GM21825 (cell line): ENCODE results near the gene UBQLN1.

ENCODE experiments used
- ATAC-seq: cut with Tn5 transposase; IDR thresholded peaks from one replicate; pipeline ENCODE4 v1.9.1; 2021; ENCODE audit warnings: mild to moderate bottlenecking, moderate library complexity; ENCODE audit not compliant: unreplicated experiment

UBQLN1 gene

DNA sequence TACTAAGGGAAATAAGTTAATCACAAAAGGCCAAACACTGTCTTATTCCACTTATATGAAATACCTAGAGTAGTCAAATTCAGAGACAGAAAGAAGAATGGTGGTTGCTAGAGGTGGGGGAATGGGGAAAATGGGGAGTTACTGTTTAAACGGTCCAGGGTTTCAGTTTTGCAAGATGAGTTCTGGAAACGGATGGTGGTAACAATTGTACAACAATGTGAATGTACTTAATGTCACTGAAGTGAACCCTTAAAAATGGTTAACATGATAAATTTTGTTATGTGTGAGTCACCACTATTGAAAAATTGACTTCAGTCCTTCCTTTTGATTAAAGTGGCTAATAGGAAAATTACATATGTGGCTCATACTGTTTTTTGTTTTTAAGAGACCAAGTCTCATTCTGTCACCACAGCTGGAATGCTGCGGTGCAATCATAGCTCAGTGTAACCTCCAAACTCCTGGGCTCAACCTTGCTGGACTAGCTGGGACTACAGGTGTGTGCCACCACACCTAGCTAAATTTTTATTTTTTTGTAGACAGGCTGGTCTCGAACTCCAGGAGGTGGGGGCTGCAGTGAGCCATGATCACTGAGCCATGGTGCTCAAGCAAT is 8.7 kb downstream of the UBQLN1 start:
- no peak for ATAC-seq

DNA sequence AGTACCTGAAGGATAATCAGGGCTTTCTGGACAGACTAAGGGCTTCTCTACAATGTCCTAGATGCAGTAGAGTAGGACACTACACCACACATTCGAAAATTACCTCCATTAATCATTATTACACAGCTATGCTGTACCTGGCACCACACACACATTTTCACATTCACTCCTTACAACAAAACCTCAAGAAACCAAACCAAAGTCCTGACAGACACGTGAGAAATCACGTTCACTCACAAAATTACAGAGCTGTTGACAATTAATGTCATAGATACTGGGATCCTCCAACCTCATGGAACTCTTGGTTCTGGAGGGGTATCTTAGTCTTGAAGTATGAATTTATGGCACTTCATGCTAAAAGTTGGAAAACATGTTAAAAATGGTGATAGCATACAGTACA is 16.3 kb downstream of the UBQLN1 start:
- ATAC-seq, result no peak

DNA sequence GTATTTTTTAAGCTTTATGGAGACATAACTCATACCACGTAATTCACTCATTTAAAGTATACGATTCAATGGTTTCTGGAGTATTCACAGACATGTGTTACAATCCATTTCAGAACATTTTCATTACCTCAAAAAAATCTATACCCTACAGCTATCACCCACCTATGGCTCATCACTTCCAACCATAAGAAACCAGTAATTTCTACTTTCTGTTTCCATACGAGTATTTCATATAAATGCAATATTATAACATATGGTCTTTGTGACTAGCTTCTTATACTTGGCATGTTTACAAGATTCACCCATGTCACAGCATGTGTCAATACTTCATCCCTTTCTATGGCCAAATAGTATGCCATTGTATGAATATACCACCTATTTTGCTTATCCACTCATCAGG is 18.8 kb downstream of the UBQLN1 start:
- no peak for ATAC-seq

GRCh38 chr9:83681490-83681889 is 26.3 kb downstream of the UBQLN1 start:
- no peak for ATAC-seq

DNA sequence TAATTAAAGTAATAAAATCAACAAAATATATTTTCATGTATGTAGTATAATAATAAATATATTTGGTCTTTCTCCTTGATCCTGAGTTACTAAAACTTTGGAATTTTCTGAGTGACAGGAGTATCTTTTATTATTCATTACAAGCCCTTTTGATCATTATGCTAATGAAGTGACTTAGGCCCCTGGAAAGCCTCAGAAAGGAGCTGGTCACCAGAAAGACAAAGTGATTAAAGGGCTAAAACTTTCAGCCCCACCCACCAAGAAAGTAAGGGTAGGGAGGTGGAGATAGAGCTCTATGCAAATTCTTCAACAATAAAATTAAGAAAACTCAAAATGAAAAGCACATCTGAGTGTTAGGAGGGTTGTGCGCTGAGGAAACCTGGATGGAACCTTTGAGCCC is 27.5 kb downstream of the UBQLN1 start:
- no peak for ATAC-seq

DNA sequence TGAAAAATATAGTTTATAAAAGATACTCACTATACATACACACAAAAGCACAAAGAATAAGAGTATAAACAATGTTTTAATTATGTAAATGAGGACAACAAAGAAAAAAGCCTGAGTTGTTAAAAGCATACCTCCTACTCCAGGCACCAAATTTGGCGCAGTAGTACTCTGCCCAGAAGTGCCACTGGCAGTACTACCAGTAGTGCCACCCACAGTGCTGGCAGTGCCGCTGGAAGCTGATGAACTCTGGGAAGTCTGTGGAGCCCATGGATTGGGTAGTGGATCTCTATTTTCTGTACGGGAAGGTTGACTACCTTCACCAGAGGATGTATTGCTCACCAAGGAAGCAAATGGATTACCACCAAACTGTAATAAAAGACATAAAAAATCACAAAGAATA is 30.2 kb downstream of the UBQLN1 start:
- ATAC-seq, result no peak

GRCh38 chr9:83675466-83675865 is 32.3 kb downstream of the UBQLN1 start:
- no peak for ATAC-seq

DNA sequence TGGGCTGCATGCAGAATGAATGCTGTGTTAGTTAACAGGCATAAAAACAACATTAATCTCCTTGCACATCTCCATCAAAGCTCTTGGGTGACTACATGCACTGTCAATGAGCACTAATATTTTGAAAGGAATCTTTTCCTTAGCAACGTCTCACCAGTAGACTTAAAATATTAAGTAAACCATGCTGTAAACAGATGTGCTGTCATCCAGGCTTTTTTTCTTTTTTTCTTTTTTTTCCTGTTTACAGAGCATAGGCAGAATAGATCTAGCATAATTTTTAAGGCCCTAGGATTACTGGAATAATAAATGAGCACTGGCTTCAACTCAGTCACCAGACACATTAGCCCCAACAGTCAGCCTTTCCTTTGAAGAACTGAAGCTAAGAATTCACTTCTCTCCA is 36.3 kb downstream of the UBQLN1 start:
- no peak for ATAC-seq

GRCh38 chr9:83670381-83670780 is 37.4 kb downstream of the UBQLN1 start:
- no peak for ATAC-seq

GRCh38 chr9:83669067-83669466 is 38.7 kb downstream of the UBQLN1 start:
- no peak for ATAC-seq

DNA sequence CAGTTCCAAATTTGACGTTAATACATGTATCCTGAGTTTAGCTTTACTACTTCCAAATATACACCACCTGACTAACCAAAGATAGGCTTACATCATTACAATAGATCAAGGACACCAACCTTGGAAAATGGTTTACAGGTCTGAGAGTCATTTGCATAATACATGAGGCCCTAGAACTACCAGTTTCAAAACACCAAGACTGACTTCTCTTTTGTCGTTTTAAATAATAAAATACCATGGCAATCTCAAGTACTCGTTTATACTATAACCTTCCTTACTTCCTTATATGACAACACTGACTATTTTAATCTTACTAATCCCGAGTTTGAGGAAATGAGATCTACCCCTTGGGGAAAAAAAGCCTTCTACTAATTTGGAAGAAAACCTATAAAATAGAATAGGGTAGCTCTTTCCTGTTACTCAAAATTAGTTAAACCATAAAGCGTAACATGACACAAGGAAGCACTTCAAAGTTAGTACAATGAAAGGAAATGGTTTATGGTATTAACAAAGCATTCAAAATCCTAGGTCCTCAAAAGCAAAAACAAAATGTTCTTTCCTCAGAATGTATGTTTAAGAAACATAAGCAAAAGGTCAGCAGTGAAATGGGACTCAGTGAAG is 42.1 kb downstream of the UBQLN1 start:
- peak; percentile 92 for ATAC-seq

GRCh38 chr9:83662933-83663332 is 44.8 kb downstream of the UBQLN1 start:
- ATAC-seq, result no peak

DNA sequence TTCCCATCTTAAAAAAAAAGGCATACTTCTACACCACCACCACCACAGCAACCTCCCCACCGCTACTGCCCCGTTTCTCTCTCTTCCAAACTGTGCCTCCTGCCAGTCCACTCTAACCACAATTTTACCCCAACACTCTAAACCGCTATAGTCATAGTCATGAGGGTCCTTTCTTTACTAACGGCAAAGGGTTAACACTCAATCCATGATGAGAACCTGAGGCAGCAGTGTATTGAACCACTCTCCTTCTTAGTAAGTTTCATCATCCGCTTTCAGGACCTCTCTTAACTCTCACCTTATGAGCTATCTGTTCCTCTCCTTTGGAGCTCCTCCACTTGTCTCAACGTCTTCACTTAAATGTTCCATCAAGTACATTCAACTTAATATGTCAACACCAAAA is 50.8 kb downstream of the UBQLN1 start:
- no peak for ATAC-seq

DNA sequence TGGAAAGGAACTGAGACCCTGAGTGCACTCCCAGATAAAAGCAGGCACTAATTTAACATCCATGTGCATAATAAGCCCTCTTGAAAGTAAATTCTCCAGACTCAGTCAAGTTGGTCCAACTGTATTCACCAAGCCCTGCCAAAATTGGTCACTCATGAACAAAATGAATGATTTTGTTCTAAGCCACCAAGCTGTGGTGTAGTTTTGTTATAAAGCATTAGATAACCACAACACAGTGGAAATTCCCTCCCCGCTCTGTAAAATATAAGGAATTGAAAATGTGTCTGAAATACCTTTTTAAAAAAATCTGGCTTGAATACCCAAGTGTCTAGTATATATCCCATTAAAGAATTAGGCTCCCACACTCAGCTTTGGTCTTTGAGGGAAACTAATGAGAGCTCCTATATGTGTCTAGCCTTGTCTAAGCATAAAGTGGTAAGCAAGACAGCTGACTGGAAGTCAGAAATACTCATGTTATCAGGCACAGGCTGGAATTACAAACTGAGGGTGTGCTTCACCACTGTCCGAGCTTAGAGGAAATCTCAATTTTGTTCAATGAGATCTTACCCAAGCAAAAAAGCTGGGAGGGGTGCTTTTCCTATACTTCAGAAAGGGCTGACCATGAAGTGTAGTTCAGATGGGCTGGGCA is 51.6 kb downstream of the UBQLN1 start:
- ATAC-seq, result no peak

DNA sequence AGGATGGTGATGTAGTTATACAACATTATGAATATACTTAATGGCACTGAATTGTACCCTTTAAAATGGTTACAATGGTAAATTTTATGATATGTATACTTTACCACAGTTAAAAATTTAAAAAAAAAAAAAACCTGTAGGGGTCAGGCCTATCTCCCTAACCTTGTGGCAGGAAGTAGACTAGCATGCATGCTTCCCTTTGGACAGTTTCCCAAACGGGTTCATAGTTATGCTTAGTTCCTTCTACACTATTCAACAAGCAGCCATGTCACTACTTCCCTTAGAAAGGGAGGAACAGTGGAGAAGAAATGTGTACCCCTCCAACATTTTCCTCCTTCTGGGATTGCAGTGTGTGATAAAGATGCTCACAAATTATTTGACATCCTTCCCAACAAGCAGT is 52.3 kb downstream of the UBQLN1 start:
- no peak for ATAC-seq

GRCh38 chr9:83652433-83652832 is 55.3 kb downstream of the UBQLN1 start:
- ATAC-seq, result no peak

DNA sequence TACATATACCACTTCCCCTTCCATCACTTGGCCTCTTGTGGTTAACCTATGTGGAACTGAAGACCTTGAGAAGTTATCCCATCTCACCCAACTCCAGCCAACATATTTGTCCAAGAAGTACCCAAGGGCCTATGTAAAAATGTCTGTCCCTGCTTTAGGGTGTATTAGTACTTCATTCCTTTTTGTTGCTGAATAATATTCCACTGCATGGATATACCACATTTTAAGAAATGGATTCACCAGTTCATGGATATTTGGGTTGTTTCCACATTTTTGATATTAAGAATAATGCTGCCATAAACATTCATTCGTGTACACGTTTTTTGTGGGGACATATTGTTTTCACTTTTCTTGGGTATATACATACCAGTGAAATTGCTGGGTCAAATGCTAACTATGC is 56.2 kb downstream of the UBQLN1 start:
- no peak for ATAC-seq

- no peak for ATAC-seq
These were observed 58.2 kb downstream of the UBQLN1 start for GRCh38 chr9:83649515-83649914.

- ATAC-seq, result no peak
These were observed 58.7 kb downstream of the UBQLN1 start for GRCh38 chr9:83649080-83649479.

DNA sequence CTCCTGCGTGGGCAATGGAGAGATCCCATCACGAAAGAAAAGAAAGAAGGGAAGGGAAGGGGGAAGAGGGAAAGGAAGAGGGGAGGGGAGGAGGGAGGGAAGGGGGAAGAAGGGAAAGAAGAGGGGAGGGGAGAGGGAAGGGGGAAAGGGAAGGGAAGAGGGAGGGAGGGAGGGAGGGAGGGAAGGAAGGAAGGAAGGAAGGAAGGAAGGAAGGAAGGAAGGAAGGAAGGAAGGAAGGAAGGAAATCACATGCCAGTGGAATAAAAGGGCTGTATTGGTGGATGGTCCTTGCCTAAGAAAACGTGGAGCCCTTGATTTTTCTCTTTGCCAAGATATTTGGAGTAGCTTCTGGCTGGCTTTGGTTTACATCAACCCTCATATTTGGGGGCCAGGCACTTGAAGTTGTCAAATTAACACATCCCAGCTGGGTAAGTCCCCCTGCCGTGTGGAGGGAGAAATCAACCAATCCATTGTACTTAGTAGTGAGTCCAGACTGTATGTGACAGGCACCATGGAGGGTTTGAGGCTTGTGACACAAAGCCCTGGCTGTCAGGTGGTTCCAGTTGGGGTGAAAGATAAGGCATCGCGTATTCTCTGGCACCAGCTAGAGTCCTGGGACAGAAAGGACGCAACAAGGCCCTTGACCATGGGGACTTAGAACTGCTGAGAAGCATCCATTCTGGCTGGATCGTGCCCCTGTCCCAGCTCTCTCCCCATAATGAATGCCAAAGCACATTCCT is 61.1 kb downstream of the UBQLN1 start:
- no peak for ATAC-seq

DNA sequence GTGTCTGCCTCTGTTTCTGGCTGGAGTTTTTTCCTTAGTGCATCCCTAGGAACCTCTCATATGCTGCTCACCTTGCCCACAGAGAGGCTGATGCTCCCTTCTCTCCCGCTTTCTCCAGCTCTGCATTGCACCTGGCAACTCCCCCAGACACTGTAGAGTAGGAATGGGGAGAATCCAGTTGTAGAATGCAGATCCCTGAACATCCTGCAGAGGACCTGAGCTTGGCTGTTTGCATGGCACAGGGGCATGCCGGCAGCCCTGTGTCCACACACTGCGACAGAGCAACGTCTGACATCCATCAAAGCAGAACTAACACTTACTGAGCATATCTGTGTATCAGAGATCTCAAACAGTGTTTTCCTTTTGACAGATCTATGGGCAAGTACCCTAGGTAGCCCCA is 65.0 kb downstream of the UBQLN1 start:
- ATAC-seq, result no peak

DNA sequence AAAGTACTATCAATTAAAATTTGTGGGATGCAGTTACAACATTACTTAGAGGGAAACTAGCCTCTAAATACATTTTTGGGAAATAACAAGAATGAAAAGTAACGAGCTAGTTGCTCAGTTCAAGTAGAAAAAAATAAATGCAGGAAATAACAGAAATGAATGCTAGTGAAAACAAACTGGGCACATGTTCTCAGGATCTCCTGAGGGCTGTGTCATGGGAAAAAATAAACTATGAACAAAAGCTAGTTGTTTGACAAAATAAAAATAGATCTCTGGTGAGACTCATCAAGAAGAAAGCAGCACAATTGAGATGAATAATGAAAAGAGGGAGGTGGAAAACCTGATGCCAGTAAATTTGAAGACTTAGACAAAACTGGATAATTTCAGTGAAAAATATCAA is 68.5 kb downstream of the UBQLN1 start:
- ATAC-seq, result no peak
